Tibial artery (tissue), 4 donors: ENCODE results near the gene KIAA0825.
"Not testable (repeated sequence)": the region's sequence is repeated elsewhere in the genome, so short reads cannot be mapped to it uniquely, and the experiment has no call there.

Experiments
- DNase-seq, 2 donors: peaks; one replicate each; pipeline ENCODE4 v3.0.0-alpha.2; 2019
- H3K27ac ChIP-seq, 2 donors: fragments of 200-600 bp; sonication (generic) in 1 of 2; 1 replicate in 1 of 2; 2 replicates in 1 of 2; pipeline ENCODE4 v1.5.1; 2018 to 2019; ENCODE audit warnings: mild to moderate bottlenecking in 1 of 2
- H3K27me3 ChIP-seq, 2 donors: fragments of 200-600 bp; sonication (generic) in 1 of 2; one replicate each; pipeline versions ENCODE4 v1.5.1 to v1.6.0; 2016 to 2019
- H3K36me3 ChIP-seq, 3 donors: fragments of 200-600 bp; sonication (generic) in 2 of 3; one replicate each; pipeline ENCODE4 v1.5.1; 2016 to 2019; ENCODE audit warnings: mild to moderate bottlenecking in 2 of 3
- H3K4me1 ChIP-seq, 4 donors: fragments of 200-600 bp; sonication (generic) in 2 of 4; 1 replicate in 3 of 4; 2 replicates in 1 of 4; pipeline ENCODE4 v1.5.1; 2016 to 2019
- H3K4me3 ChIP-seq, 2 donors: fragments of 200-600 bp; sonication (generic) in 1 of 2; 1 replicate in 1 of 2; 2 replicates in 1 of 2; pipeline ENCODE4 v1.5.1; 2018 to 2019; ENCODE audit warnings: mild to moderate bottlenecking in 2 of 2
- H3K9me3 ChIP-seq, 3 donors: fragments of 200-600 bp; sonication (generic) in 1 of 3; one replicate each; pipeline ENCODE4 v1.5.1; 2016 to 2019
- intact Hi-C: fragments of 100-400 bp; cut with DNase I; formaldehyde crosslinking; loops from one replicate; pipeline ENCODE4 v1.15.0; 2023; ENCODE audit warnings: low total_unique reads
- TF ChIP-seq, protein P1 (sequence below), 2 experiments: fragments of 200-600 bp in 1 of 2; fragments of 450-650 bp in 1 of 2; IDR thresholded peaks; one replicate each; pipeline ENCODE4 v1.5.1; 2017 to 2019; ENCODE audit warnings: antibody characterized with exemption in 2 of 2, mild to moderate bottlenecking in 1 of 2, moderate library complexity in 1 of 2

Gene KIAA0825

GRCh38 chr5:94614156-94614805 is 4.1 kb downstream of the KIAA0825 start:
- intact Hi-C loops, result no loop called here
- TF ChIP-seq, protein P1, sequence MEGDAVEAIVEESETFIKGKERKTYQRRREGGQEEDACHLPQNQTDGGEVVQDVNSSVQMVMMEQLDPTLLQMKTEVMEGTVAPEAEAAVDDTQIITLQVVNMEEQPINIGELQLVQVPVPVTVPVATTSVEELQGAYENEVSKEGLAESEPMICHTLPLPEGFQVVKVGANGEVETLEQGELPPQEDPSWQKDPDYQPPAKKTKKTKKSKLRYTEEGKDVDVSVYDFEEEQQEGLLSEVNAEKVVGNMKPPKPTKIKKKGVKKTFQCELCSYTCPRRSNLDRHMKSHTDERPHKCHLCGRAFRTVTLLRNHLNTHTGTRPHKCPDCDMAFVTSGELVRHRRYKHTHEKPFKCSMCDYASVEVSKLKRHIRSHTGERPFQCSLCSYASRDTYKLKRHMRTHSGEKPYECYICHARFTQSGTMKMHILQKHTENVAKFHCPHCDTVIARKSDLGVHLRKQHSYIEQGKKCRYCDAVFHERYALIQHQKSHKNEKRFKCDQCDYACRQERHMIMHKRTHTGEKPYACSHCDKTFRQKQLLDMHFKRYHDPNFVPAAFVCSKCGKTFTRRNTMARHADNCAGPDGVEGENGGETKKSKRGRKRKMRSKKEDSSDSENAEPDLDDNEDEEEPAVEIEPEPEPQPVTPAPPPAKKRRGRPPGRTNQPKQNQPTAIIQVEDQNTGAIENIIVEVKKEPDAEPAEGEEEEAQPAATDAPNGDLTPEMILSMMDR (IDR thresholded peaks at IDR 0.05), result no peak
- H3K27me3 ChIP-seq, result no peaks in the 10 kb centered on the region
- no peak overlapping the region for H3K27ac ChIP-seq
- peaks cover 0 to 15% (median 6%) of the 10 kb centered on the region in 4 donors for H3K4me1 ChIP-seq
- no peak for DNase-seq
- no peak overlapping the region for H3K4me3 ChIP-seq
- no peaks in the 10 kb centered on the region for H3K36me3 ChIP-seq
- H3K9me3 ChIP-seq, result no peaks in the 10 kb centered on the region

DNA sequence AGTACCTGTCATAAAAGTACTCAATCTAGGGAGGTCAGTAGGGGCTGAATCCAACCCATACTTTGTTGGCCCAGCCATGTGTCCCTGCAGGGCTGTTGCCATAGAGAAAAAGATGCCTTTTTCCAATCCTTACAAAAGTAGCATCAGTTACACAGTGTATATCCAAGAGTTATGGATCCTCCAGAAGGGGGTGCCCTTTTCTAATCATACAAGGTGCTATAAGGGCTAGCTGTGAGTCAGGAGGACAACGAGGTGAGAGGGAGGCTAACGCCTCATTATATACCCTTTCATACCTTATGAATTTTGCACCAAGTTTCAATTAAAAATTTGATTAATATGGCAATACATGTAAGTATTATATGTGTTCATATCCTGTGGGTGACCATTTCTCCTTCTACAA is 4.8 kb downstream of the KIAA0825 start:
- H3K4me1 ChIP-seq, result peaks cover 0 to 11% (median 4%) of the 10 kb centered on the region in 4 donors
- no peak overlapping the region for H3K27ac ChIP-seq
- H3K36me3 ChIP-seq, result no peaks in the 10 kb centered on the region
- no peaks in the 10 kb centered on the region for H3K9me3 ChIP-seq
- no peaks in the 10 kb centered on the region for H3K27me3 ChIP-seq
- no peak overlapping the region for H3K4me3 ChIP-seq
- DNase-seq, result no peak
- TF ChIP-seq, protein P1 (IDR thresholded peaks at IDR 0.05), result no peak
- intact Hi-C loops, result no loop called here

DNA sequence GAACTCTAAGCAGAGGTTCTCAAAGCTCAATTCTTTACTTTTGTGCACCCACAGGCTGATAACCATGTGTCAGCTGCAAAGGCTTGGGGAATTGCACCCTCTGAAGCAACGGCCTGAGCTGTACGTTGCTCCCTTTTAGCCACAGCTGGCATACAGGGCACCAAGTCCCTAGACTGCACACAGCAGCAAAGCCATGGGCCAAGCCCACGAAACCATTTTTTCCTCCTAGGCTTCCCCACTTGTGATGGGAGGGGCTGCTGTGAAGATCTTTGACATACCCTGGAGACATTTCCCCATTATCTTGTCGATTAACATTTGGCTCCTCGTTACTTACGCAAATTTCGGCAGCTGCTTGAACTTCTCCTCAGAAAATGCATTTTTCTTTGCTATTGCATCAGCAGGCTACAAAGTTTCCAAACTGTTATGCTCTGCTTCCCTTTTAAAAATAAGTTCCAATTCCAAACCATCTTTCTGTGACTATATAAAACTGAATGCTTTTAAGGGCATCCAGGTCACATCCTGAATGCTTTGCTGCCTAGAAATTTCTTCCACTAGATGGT is 23.0 kb downstream of the KIAA0825 start:
- no peaks in the 10 kb centered on the region for H3K4me1 ChIP-seq
- no peaks in the 10 kb centered on the region for H3K27me3 ChIP-seq
- H3K4me3 ChIP-seq, result no peak overlapping the region
- H3K27ac ChIP-seq, result no peak overlapping the region
- H3K9me3 ChIP-seq, result peaks cover 0 to 11% (median 10%) of the 10 kb centered on the region in 3 donors
- TF ChIP-seq, protein P1 (IDR thresholded peaks at IDR 0.05), result no peak
- intact Hi-C loops, result no loop called here
- DNase-seq, result no peak
- peaks cover 0 to 5% (median 0%) of the 10 kb centered on the region in 3 donors for H3K36me3 ChIP-seq

DNA sequence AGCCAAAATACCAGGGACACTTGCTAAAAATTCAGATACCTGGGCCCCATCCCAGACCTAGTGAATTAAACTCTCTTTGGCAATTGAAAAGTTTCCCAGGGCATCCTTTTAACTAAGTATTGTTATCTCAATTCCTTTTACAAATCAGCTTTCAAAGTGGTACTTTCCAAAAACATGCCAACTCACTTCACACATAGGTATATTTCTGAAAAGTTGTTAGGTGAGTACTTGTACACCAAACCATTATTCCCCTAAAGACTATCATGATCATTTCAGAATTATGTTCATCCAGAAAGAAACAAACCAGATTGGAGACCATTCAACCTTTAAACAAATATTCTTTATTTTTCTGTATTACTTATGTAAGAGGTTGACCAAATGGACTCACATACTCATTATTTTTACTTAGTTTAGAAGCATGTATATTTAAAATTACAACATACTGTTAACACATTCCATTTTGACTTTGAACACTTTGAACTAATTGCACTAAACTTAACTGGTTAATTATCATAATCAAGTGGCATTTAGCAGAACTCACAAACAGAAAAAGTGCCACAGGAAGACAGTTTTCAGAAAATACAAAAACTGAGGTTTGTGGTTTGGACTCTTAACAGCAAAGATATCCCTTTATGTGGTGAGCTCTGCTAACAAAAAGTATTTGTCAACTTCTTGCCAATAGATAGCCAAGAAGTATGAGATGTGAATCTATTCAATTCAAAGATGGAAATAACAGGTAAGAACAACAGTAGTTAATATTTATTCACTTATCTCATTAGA is 40.7 kb downstream of the KIAA0825 start:
- no peaks in the 10 kb centered on the region for H3K4me1 ChIP-seq
- no peak overlapping the region for H3K27ac ChIP-seq
- H3K4me3 ChIP-seq, result no peak overlapping the region
- intact Hi-C loops, result no loop called here
- no peaks in the 10 kb centered on the region for H3K36me3 ChIP-seq
- no peaks in the 10 kb centered on the region for H3K27me3 ChIP-seq
- DNase-seq, result no peak
- TF ChIP-seq, protein P1 (IDR thresholded peaks at IDR 0.05), result no peak
- no peaks in the 10 kb centered on the region for H3K9me3 ChIP-seq

GRCh38 chr5:94575196-94575595 is 43.2 kb downstream of the KIAA0825 start:
- intact Hi-C loops, result no loop called here
- Histone ChIP-seq H3K36me3 (no peaks in the 10 kb centered on the region), H3K27ac (no peak overlapping the region), H3K4me3 (no peak overlapping the region), H3K27me3 (no peaks in the 10 kb centered on the region), H3K4me1 (no peaks in the 10 kb centered on the region), H3K9me3 (no peaks in the 10 kb centered on the region)
- TF ChIP-seq, protein P1 (IDR thresholded peaks at IDR 0.05), result no peak
- no peak for DNase-seq

DNA sequence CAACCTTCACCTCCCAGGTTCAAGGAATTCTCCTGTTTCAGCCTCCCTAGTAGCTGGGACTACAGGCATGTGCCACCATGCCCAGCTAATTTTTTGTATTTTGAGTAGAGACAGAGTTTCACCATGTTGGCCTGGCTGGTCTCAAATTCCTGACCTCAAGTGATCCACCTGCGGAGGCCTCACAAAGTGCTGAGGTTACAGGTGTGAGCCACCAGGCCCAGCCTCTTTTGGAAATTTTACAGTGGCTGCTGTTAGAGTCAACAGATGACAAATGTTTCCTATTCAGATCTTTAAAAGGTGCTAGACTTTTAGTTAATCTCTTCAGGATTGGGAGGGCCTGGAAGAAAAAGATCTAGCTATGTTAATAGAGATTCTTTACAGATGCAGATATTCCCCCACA is 45.1 kb downstream of the KIAA0825 start:
- H3K4me1 ChIP-seq, H3K9me3 ChIP-seq, H3K27me3 ChIP-seq, H3K4me3 ChIP-seq, H3K36me3 ChIP-seq, intact Hi-C loops, DNase-seq, H3K27ac ChIP-seq: not testable (repeated sequence)
